NK-92 treated with Interleukin-12 subunit alpha and Interleukin-12 subunit beta, amount 100 ng/mL, for 24 hours (cell line): ENCODE measurements around the gene TAS2R43.
"Not testable (repeated sequence)": the region's sequence is repeated elsewhere in the genome, so short reads cannot be mapped to it uniquely, and the experiment has no call there.

Source experiments
- DNase-seq: peaks from one replicate; lab custom pipeline; 2025; lab: John Stamatoyannopoulos, UW

The TAS2R43 gene

DNA sequence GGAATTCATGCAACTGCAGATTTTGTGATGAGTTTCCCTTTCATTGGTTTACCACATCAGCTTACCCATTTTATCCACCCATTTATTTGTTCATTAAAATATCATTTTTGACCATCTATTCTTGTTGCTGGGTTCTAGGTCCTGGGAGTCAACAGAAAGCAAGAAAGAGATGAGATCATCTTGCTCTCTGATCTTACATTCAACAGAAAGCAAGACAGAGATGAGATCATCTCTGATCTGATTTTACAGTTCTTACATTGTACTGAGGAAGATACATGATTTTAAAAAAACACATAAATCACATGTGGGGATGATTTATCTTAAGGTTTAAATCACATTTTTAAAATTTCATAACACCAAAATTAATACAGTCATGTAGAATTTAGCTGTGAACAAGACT, 32.3 kb downstream of the TAS2R43 start:
- no peak for DNase-seq

DNA sequence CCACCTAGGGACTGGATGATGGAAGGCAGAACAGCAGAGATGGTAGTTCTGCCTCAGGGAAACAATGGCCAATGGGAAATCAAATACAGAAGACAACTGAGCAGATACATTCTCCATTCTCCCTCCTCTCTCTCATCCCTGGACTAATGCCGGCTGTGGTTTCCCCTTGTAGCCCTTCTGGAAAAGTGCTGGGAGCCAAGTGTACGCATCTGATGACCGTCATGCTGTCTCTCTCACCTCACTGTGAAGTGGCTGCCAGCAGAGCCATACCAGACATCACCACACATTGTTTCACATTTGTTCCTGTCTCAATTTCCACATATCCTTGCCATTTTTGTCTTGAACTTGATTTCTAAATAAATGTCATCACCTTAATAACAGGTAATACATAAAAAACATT, 33.1 kb downstream of the TAS2R43 start:
- no peak for DNase-seq

DNA sequence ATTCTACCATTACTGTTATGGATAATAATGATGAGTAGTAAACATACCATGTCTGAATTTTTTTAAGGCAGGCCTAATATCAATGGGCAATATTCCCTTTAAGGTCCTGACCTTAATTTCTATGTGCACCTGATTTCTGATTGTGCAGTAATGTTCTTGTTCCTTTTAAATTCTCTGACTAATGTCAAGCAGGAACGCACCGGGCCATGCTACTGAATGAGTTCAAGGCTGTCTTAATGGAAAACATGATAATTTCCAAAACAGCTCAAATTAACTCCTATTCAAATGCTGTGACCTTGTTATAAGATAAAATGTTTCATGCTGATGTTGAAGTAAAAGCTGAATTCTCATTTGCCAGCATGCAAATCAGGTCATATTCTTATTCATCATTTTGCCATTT, 36.8 kb downstream of the TAS2R43 start:
- no peak for DNase-seq

DNA sequence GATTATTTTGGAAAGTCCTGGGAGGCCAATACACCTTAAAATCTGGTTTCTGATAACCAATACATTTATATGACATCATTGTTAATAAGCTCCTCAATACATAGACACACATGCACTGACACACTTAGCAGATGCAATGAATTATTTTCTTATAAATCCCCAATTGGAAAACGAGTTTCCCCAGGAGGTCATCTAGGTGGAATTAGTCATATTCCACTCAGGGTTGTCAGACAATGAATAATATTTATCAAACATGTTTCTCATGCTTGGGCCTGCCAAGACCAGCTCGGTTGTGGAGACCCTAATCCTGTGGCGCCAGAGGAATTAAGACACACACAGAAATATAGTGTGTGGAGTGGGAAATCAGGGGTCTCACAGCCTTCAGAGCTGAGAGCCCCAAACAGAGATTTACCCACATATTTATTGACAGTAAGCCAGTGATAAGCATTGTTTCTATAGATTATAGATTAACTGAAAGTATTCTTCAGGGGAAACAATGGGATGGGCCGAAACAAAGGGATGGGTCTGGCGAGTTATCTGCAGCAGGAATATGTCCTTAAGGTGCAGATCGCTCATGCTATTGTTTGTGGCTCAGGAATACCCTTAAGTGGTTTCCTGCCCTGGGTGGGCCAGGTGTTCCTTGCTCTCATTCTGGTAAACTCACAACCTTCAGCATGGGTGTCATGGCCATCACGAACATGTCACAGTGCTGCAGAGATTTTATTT, 42.1 kb downstream of the TAS2R43 start:
- DNase-seq: not testable (repeated sequence)

DNA sequence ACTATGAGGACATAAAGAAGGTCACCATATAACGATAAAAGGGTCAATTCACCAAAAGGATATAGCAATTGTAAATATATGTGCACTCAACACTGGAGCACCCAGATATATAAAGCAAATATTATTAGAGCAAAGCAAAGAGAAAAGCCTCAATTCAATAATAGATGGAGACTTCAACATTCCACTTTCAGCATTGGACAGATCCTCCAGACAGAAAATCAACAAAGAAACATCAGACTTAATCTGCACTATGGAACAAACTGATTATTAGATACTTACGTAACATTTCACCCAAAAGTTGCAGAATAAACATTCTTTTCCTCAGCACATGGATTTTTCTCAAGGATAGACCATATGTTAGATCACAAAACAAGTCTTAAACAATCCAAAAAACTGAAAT, 50.7 kb downstream of the TAS2R43 start:
- DNase-seq: not testable (repeated sequence)
